MM.1S (cell line): ENCODE results near the gene TMEM80.

Source experiments
- DNase-seq: peaks from one replicate; pipeline ENCODE4 v3.0.0-alpha.2; 2015
- H2AFZ ChIP-seq: fragments of 300-600 bp; sonication (generic); 2 replicates; pipeline ENCODE4 v1.6.0; 2016; ENCODE audit warnings: antibody characterized with exemption, low read length
- H3F3A ChIP-seq: fragments of 300-600 bp; sonication (generic); 2 replicates; pipeline ENCODE4 v1.6.1; 2016; ENCODE audit warnings: mild to moderate bottlenecking, antibody characterized with exemption, low read length, moderate library complexity, mixed read lengths; ENCODE audit not compliant: insufficient read depth
- H3K27ac ChIP-seq: fragments of 300-600 bp; sonication (generic); 2 replicates; pipeline ENCODE4 v1.5.1; 2016; ENCODE audit warnings: mild to moderate bottlenecking, low read length
- H3K27me3 ChIP-seq: fragments of 300-600 bp; sonication (generic); replicated peaks from 2 replicates; pipeline ENCODE4 v1.6.0; 2016; ENCODE audit warnings: low read length; ENCODE audit not compliant: insufficient read depth
- H3K36me3 ChIP-seq: fragments of 300-600 bp; sonication (generic); replicated peaks from 2 replicates; pipeline ENCODE4 v1.6.1; 2016; ENCODE audit warnings: mild to moderate bottlenecking, low read length, mixed read lengths; ENCODE audit not compliant: insufficient read depth
- H3K4me1 ChIP-seq: fragments of 300-600 bp; sonication (generic); 2 replicates; pipeline ENCODE4 v1.6.1; 2016; ENCODE audit warnings: low read length, mixed read lengths
- H3K4me2 ChIP-seq: fragments of 300-600 bp; sonication (generic); 2 replicates; pipeline ENCODE4 v1.6.0; 2016; ENCODE audit warnings: low read depth, low read length
- H3K4me3 ChIP-seq: fragments of 300-600 bp; sonication (generic); 2 replicates; pipeline ENCODE4 v1.5.1; 2016; ENCODE audit warnings: low read length, mixed read lengths
- H3K79me2 ChIP-seq: fragments of 300-600 bp; sonication (generic); 2 replicates; pipeline ENCODE4 v1.6.1; 2016; ENCODE audit warnings: mixed run types, low read length, mixed read lengths
- H3K9ac ChIP-seq: fragments of 300-600 bp; sonication (generic); 2 replicates; pipeline ENCODE4 v1.6.1; 2016; ENCODE audit warnings: low read length, mixed read lengths
- H3K9me2 ChIP-seq: fragments of 300-600 bp; sonication (generic); replicated peaks from 2 replicates; pipeline ENCODE4 v1.6.1; 2016; ENCODE audit warnings: mild to moderate bottlenecking, low read length, mixed read lengths; ENCODE audit not compliant: insufficient read depth
- H3K9me3 ChIP-seq: fragments of 300-600 bp; sonication (generic); replicated peaks from 2 replicates; pipeline ENCODE4 v1.6.1; 2016; ENCODE audit warnings: mild to moderate bottlenecking, low read length, mixed read lengths; ENCODE audit not compliant: insufficient read depth
- H4K20me1 ChIP-seq: fragments of 300-600 bp; sonication (generic); 2 replicates; pipeline ENCODE4 v1.6.1; 2016; ENCODE audit warnings: mild to moderate bottlenecking, low read length, moderate library complexity, mixed read lengths; ENCODE audit not compliant: insufficient read depth
- CTCF ChIP-seq: fragments of 300-600 bp; sonication (generic); IDR thresholded peaks from 2 replicates; pipeline ENCODE4 v1.5.1; 2016; ENCODE audit warnings: antibody characterized with exemption, low read length, mixed read lengths
- EZH2 ChIP-seq: fragments of 300-600 bp; sonication (generic); optimal IDR thresholded peaks from 2 replicates; pipeline ENCODE3; 2017; ENCODE audit warnings: low read depth, mild to moderate bottlenecking, antibody characterized with exemption, low read length, mixed read lengths
- EZH2phosphoT487 ChIP-seq: fragments of 300-600 bp; sonication (generic); IDR thresholded peaks from 2 replicates; pipeline ENCODE4 v1.6.1; 2018; ENCODE audit warnings: antibody characterized with exemption, low read length

The TMEM80 gene

DNA sequence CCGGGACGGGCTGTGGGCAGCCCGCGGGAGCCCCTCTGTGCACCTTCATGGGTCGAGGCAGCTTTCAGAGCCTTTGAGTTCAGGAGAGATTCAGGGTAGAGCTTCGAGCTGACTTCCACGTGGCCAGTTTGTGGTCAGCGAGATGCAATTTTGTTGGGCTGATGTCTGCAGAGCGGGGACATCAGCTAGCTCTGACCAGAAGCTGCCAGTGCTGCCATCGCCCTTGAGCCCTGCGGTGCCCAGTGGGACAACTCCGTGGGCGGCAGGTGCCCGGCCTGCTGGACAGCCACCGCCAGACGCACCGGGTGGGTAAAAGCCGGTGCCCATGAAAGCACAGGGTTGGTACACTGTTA, 52.4 kb downstream of the TMEM80 start:
- peak overlapping the region; percentile 91 for H3K9ac ChIP-seq
- peaks cover 56% of the 10 kb centered on the region for H3K79me2 ChIP-seq
- no peaks in the 10 kb centered on the region for H3K9me3 ChIP-seq
- no peaks in the 10 kb centered on the region for H3K36me3 ChIP-seq
- TF ChIP-seq CTCF (no peak), EZH2 (no peak), EZH2phosphoT487 (no peak)
- no peaks in the 10 kb centered on the region for H3K27me3 ChIP-seq
- H3K4me3 ChIP-seq, result peak overlapping the region; percentile 75
- peak overlapping the region; percentile 83 for H2AFZ ChIP-seq
- no peaks in the 10 kb centered on the region for H4K20me1 ChIP-seq
- no peaks in the 10 kb centered on the region for H3K9me2 ChIP-seq
- H3K4me1 ChIP-seq, result no peaks in the 10 kb centered on the region
- DNase-seq, result peak; percentile 38
- H3K27ac ChIP-seq, result peak overlapping the region; percentile 36; the same call in 1 of the 2 replicates
- peak overlapping the region; percentile 72 for H3K4me2 ChIP-seq
- H3F3A ChIP-seq, result peaks cover 13% of the 10 kb centered on the region

DNA sequence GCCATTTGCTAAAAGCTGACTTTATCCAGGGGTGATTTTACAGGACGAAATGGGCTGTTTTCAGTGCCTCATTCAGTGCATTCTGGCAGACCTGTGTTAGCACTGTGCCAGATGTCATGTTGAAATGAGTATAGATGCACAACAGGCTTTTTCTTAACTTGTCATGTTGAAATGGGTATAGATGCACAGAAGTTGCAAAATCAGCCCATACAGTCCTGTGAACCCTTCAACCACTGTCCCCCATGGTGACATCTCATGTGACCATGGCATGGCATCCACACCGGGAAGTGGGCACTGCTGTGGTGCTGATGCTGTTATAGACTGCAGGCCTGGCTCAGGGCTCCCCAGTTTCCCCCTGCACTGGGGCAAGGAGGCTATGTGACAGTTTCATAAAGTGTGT, 54.1 kb downstream of the TMEM80 start:
- Histone ChIP-seq H3K79me2 (peaks cover 71% of the 10 kb centered on the region), H3K9me2 (no peaks in the 10 kb centered on the region), H2AFZ (no peak overlapping the region), H3K27me3 (no peaks in the 10 kb centered on the region), H3K9me3 (no peaks in the 10 kb centered on the region), H3K4me2 (no peak overlapping the region), H3K4me1 (no peaks in the 10 kb centered on the region), H3K4me3 (no peak overlapping the region), H3K9ac (no peak overlapping the region), H3F3A (peaks cover 13% of the 10 kb centered on the region), H3K27ac (no peak overlapping the region), H4K20me1 (0 out of 2 replicates have a peak, but pooled peaks cover 2% of the 10 kb centered on the region), H3K36me3 (no peaks in the 10 kb centered on the region)
- TF ChIP-seq EZH2phosphoT487, result no peak
- no peak for TF ChIP-seq EZH2
- TF ChIP-seq CTCF, result no peak
- DNase-seq, result no peak
